ENCODE results near the gene FGF14.

The FGF14 gene

GRCh38 chr13:102369302-102369701 lies 32.5 kb downstream of the FGF14 start:
- in situ Hi-C loops (cut with HindIII; ENCODE audit: low sequenced_read_pairs): no loop called here

GRCh38 chr13:102367836-102368235 lies 34.0 kb downstream of the FGF14 start:
- in situ Hi-C loops (cut with HindIII; ENCODE audit: low sequenced_read_pairs): no loop called here

GRCh38 chr13:102361113-102361512 lies 40.7 kb downstream of the FGF14 start:
- in situ Hi-C loops (cut with HindIII; ENCODE audit: low sequenced_read_pairs): no loop called here

GRCh38 chr13:102359264-102359663 lies 42.6 kb downstream of the FGF14 start:
- in situ Hi-C loops (cut with HindIII; ENCODE audit: low sequenced_read_pairs): no loop called here

GRCh38 chr13:102355251-102355650 lies 46.6 kb downstream of the FGF14 start:
- in situ Hi-C loops (cut with HindIII; ENCODE audit: low sequenced_read_pairs): no loop called here

- in situ Hi-C loops (cut with HindIII; ENCODE audit: low sequenced_read_pairs): no loop called here
Measured at GRCh38 chr13:102354011-102354410, 47.8 kb downstream of the FGF14 start.

GRCh38 chr13:102351521-102351920 lies 50.3 kb downstream of the FGF14 start:
- in situ Hi-C loops (cut with HindIII; ENCODE audit: low sequenced_read_pairs): no loop called here

- in situ Hi-C loops (cut with HindIII; ENCODE audit: low sequenced_read_pairs): no loop called here
Measured at GRCh38 chr13:102347490-102347889, 54.4 kb downstream of the FGF14 start.

GRCh38 chr13:102346769-102347168 lies 55.1 kb downstream of the FGF14 start:
- in situ Hi-C loops (cut with HindIII; ENCODE audit: low sequenced_read_pairs): no loop called here

GRCh38 chr13:102344410-102344809 lies 57.4 kb downstream of the FGF14 start:
- in situ Hi-C loops (cut with HindIII; ENCODE audit: low sequenced_read_pairs): no loop called here

- in situ Hi-C loops (cut with HindIII; ENCODE audit: low sequenced_read_pairs): no loop called here
Measured at GRCh38 chr13:102333320-102334198, 68.3 kb downstream of the FGF14 start.

- in situ Hi-C loops (cut with HindIII; ENCODE audit: low sequenced_read_pairs): no loop called here
Measured at GRCh38 chr13:102328909-102329308, 72.9 kb downstream of the FGF14 start.

- in situ Hi-C loops (cut with HindIII; ENCODE audit: low sequenced_read_pairs): no loop called here
Measured at GRCh38 chr13:102327119-102327617, 74.7 kb downstream of the FGF14 start.

GRCh38 chr13:102326381-102327118 lies 75.3 kb downstream of the FGF14 start:
- in situ Hi-C loops (cut with HindIII; ENCODE audit: low sequenced_read_pairs): no loop called here

GRCh38 chr13:102325321-102325720 lies 76.5 kb downstream of the FGF14 start:
- in situ Hi-C loops (cut with HindIII; ENCODE audit: low sequenced_read_pairs): no loop called here

- in situ Hi-C loops (cut with HindIII; ENCODE audit: low sequenced_read_pairs): no loop called here
Measured at GRCh38 chr13:102323505-102323904, 78.3 kb downstream of the FGF14 start.

GRCh38 chr13:102323012-102323411 lies 78.8 kb downstream of the FGF14 start:
- in situ Hi-C loops (cut with HindIII; ENCODE audit: low sequenced_read_pairs): no loop called here

- in situ Hi-C loops (cut with HindIII; ENCODE audit: low sequenced_read_pairs): no loop called here
Measured at GRCh38 chr13:102322211-102322610, 79.6 kb downstream of the FGF14 start.

GRCh38 chr13:102318233-102318632 lies 83.6 kb downstream of the FGF14 start:
- in situ Hi-C loops (cut with HindIII; ENCODE audit: low sequenced_read_pairs): no loop called here

GRCh38 chr13:102317593-102317992 lies 84.3 kb downstream of the FGF14 start:
- in situ Hi-C loops (cut with HindIII; ENCODE audit: low sequenced_read_pairs): no loop called here

- in situ Hi-C loops (cut with HindIII; ENCODE audit: low sequenced_read_pairs): no loop called here
Measured at GRCh38 chr13:102316732-102317131, 85.1 kb downstream of the FGF14 start.

GRCh38 chr13:102312841-102313240 lies 89.0 kb downstream of the FGF14 start:
- in situ Hi-C loops (cut with HindIII; ENCODE audit: low sequenced_read_pairs): no loop called here

Data from endothelial cell of hepatic sinusoid (primary cell).